ENCODE measurements around the gene GRIA4.

The GRIA4 gene

GRCh38 chr11:105690467-105690866 lies 80.6 kb downstream of the GRIA4 start:
- no peak for DNase-seq (ENCODE audit: low read depth in 1 of 2, low spot score in 1 of 2)
- Histone ChIP-seq H3K4me3 (replicated peaks; ENCODE audit: insufficient read depth, low read length) (no peak overlapping the region), H3K27me3 (ENCODE audit: insufficient read depth, poor library complexity, severe bottlenecking) (no peaks in the 10 kb centered on the region), H3K27ac (replicated peaks) (no peak overlapping the region)
- TF ChIP-seq GABPA (IDR thresholded peaks at IDR 0.05; ENCODE audit: low read depth) (no peak), SPI1 (IDR thresholded peaks at IDR 0.05; ENCODE audit: borderline replicate concordance, low read depth) (no peak), CTCF (IDR thresholded peaks at IDR 0.05; ENCODE audit: insufficient read depth, low read length) (no peak)

- no peak for TF ChIP-seq GABPA (IDR thresholded peaks at IDR 0.05; ENCODE audit: low read depth)
- TF ChIP-seq SPI1 (IDR thresholded peaks at IDR 0.05; ENCODE audit: borderline replicate concordance, low read depth): no peak
- no peak for TF ChIP-seq CTCF (IDR thresholded peaks at IDR 0.05; ENCODE audit: insufficient read depth, low read length)
- TF ChIP-seq REST (IDR thresholded peaks at IDR 0.05; ENCODE audit: insufficient replicate concordance, low read depth): no peak
- no peak for TF ChIP-seq POLR2AphosphoS5 (IDR thresholded peaks at IDR 0.05; ENCODE audit: low read depth)
- Histone ChIP-seq H3K27ac (replicated peaks) (no peak overlapping the region), H3K4me3 (replicated peaks; ENCODE audit: insufficient read depth, low read length) (no peak overlapping the region)
These were observed 83.3 kb downstream of the GRIA4 start for GRCh38 chr11:105693075-105693759.

GRCh38 chr11:105696000-105696399 lies 86.1 kb downstream of the GRIA4 start:
- no peak for TF ChIP-seq CTCF (IDR thresholded peaks at IDR 0.05; ENCODE audit: insufficient read depth, low read length)
- TF ChIP-seq POLR2AphosphoS5 (IDR thresholded peaks at IDR 0.05; ENCODE audit: low read depth): no peak
- no peak overlapping the region for H3K4me3 ChIP-seq (replicated peaks; ENCODE audit: insufficient read depth, low read length)
- no peak overlapping the region for H3K27ac ChIP-seq (replicated peaks)
- DNase-seq (ENCODE audit: low read depth in 1 of 2, low spot score in 1 of 2): no peak
- no peaks in the 10 kb centered on the region for H3K27me3 ChIP-seq (ENCODE audit: insufficient read depth, poor library complexity, severe bottlenecking)

More at GRCh38 chr11:105693075-105693759, 83.3 kb downstream of the GRIA4 start:
- DNase-seq (ENCODE audit: low read depth in 1 of 2, low spot score in 1 of 2): no peak
- H3K27me3 ChIP-seq (ENCODE audit: insufficient read depth, poor library complexity, severe bottlenecking): no peaks in the 10 kb centered on the region

GRCh38 chr11:105697291-105697690 lies 87.4 kb downstream of the GRIA4 start:
- TF ChIP-seq GABPA (IDR thresholded peaks at IDR 0.05; ENCODE audit: low read depth) (no peak), POLR2AphosphoS5 (IDR thresholded peaks at IDR 0.05; ENCODE audit: low read depth) (no peak), REST (IDR thresholded peaks at IDR 0.05; ENCODE audit: insufficient replicate concordance, low read depth) (no peak), CTCF (IDR thresholded peaks at IDR 0.05; ENCODE audit: insufficient read depth, low read length) (no peak), SPI1 (IDR thresholded peaks at IDR 0.05; ENCODE audit: borderline replicate concordance, low read depth) (no peak)
- H3K27ac ChIP-seq (replicated peaks): no peak overlapping the region
- H3K4me3 ChIP-seq (replicated peaks; ENCODE audit: insufficient read depth, low read length): no peak overlapping the region
- H3K27me3 ChIP-seq (ENCODE audit: insufficient read depth, poor library complexity, severe bottlenecking): no peaks in the 10 kb centered on the region
- no peak for DNase-seq (ENCODE audit: low read depth in 1 of 2, low spot score in 1 of 2)

Data from HL-60 (cell line).